ENCODE results near the gene MRTFA.

MRTFA gene

DNA sequence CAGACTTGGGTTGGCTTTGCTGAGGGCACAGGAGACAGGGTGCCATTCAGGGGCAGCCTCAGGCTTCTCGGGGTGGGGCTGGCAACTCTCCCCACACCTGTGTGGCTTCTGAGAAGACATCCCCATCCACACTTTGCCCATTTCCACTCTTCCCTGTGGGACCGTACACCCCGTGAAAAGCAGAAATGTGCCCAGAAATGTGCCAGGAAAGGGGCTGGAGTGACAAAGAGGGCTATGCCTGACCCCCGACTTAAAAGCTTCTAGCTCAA is 215.5 kb downstream of the MRTFA start:
- no peak for DNase-seq

DNA sequence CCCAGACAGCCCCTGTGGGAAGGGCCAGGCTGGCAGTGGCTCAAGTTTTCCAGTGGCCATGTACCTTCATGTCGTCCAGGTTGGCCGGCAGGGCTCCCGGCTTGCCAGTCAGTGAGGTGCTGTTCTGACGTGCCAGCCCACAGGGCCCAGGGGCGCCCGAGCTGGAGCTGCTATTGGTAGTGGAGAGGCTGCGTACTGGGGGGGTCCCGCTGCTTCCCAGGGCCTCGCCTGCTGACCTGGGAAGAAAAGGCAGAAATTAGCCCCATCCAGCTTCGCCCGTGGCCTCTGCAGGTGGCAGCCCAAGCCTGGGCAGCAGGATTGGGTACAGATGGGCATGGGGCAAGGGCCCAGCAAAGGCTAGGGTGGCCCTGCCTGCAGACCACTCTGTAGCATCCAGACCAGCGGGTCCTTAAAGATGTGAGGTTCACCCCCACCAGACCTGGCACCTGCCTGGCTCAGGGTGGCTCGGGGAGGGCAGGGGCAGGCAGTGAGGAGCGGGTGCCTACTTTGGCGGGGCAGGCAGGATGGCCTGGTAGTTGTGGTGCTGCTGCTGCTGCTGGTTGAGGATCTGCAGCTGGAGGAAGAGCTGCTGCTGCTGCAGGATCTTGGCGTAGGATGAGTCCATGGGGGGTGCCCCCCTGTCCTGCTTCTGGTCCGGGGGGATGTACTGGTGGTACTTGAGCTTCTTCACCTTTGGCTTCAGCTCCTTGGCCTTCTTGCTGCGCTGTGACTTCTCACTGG is 216.0 kb downstream of the MRTFA start:
- no peak for DNase-seq

DNA sequence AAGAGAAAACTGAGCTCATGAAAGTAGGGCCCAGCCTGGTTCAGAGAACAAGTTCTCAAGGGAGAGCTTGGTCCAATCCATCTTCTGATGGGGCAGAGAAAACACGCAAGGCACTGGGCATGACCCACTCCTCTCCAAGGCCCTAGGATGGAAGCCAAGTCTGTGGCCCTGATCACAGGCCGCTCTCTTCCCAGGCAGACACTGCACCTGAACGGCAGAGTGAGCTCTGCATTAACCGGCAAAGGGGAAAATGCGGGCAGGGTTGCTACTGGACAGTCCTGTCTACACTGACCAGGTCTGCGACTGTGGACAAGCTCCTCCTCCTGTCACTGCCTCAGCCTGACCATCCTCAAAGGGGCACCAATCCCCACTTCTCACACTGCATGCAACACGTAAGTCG is 216.8 kb downstream of the MRTFA start:
- no peak for DNase-seq

DNA sequence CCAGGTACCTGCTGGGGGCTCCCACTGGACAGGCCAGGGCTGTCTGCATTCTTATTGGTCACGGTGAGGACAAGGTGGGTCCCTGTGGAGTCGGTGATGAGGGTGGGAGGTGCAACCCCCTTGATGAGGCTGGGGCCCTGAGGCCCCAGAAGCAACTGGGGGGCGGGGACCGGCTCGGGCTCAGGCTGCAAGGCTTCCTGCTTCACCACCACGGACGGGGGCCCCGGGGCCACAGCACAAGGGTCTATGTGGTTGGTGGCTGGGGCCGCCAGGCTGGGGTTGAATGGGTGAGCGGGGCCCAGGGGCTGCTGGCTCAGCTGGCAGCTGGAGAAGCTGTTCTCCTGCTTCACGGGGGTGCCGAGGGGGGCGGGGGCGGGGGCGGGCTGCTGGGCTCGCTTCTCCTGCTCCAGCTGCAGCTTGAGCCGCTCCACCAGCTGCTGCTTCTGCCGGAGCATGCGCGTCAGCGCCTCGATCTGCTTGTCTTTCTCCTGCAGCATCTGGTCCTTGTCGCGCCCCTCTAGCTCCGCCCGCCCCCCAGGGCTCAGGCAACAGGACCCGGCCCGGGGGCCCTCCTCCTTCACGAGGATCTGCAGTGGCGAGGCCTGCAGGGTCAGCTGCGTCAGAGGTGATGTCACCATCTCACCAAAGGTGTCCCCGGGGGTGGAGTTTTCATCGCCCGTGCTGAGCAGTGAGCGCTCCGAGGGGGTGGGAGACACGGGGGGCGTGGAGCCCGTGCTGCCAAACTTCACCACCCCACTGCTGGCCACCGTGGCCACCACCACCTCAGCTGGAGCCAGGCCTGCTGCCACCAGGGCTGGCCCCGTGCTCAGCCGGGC is 217.9 kb downstream of the MRTFA start:
- peak; percentile 82 for DNase-seq

DNA sequence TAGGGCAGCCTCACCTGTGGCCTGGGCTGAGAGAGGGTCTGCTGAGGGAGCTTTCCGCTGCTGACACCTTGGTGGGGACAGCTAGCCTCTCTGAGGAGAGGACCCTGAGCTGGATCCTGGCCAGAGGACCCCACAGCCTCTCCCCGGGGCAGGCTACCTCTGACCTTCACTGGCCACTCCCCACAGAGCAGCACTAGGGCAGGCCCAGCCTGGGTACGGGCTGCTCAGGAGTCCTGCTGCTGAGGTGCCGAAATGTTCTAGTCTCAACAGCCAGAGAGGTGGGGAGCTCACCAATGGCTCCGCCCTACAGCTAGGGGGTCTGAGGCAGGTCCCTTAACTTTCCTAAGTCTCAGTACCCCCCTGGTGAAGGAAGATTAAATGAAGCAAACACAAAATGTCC is 218.6 kb downstream of the MRTFA start:
- no peak for DNase-seq

DNA sequence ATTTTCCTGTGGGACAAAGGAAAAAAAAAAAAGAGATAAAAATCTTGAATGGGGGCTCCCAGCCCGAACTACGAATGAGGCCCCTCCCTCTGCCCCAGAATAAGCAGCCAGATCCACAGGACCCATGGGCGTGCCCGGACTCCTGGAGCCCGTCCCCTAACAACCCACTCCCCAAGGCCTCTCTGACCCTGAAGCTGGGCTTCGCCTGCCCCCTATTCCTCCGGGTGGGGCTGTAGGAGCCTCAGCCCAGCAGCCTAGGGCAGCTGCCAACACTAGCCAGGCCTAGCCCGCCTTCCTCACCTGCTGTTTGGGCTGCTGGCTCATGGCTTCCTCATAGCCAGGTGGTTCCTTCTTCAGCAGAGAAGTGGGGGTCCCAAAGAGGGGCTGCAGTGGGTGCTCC is 219.5 kb downstream of the MRTFA start:
- DNase-seq = no peak

DNA sequence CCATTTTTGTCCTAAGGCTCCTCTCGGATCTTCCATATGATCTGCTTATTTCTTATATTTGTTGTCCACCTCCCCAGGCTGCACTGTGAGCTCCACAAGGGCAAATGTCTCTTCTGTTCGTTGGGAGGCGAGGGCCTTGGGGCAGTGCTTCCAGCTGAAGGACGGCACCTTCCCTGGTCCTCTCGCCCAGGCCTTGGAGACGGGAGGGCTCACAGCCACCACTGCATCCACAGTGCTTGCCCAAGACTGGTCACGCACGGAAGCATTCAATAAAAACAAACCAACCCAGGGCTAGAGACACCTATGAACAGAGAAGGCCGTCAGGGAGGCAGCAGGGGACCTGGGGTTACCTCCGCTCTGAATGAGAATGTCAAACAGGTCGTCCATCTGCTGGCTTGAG is 219.9 kb downstream of the MRTFA start:
- no peak for DNase-seq

DNA sequence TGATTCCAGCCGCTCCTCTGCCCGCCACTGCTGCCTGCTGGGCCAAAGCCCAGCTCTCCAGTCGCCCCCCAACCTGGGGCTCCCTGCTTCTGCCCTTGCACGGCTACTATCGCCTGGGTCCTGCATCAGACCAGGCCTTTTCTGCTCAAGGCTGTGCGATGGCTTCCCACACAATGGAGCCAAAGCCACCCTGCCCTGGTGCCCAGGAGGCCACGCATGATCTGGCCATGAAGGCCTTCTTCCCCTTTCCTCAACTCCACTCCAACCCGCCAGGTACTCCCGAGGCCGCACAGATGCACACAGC is 220.3 kb downstream of the MRTFA start:
- no peak for DNase-seq

DNA sequence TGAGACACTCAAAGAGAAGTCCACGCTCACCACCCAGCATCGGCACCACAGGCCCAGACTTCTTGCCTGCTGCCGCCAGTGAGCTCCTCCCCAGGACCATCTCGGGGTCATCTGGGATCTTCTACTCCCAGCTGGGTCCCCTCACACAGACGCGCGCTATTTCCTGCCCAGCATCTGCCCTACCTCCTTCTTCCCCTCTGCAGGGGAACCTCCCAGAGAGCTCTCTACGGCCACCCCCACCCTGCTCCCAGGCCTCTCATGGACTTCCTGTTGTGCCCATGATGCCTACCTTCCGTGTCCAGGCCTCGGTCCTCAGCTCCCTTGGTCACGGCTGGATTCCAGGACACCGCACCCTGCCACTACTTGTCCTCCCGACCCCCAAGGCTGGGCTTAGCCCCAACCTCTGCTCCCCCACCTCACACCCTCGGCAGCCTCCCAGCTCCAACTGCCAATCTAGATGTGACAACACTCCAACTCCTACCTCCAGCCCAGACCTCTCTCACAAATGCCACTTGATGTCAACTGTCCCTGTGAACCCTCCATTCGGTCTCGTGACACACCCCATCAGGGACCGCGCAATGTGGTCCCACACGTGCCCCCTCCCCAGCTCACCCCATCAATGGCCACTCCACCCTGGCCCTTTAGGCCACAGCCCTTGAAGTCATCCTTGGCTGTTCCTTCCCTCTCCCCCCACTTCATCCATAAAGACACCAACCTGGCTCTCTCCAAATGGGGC is 220.8 kb downstream of the MRTFA start:
- DNase-seq = no peak

DNA sequence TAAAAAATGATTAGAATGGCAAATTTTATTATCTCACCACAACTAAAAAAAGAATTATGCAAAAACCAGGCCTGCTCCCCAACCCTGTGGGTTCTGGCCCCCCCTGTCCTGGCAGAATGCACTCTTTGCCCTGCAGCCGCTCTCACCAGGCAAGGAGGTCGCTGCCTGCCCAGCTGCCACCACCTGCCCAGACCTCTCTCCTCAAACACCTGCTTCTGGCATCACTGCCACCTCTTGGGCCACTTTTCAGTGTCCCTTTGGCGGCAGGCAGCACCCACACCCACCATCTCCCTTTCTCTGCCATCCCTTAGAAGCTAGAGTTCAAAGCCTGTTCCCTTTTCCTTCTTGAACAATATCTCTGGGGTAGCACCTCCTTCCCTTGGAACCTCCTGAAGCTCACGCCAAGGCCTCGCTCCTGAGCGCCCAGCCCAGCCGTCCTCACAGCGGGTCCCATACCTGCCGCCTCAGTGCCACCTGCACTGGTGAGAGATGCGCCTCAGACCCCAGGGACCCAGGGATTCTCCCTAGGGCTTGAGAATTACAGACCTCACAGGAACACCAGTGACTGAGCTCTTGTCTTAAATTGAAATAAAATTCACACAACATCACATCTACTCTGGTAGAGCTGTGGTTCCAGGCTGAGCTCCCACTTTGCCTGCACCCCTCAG is 221.5 kb downstream of the MRTFA start:
- no peak for DNase-seq

DNA sequence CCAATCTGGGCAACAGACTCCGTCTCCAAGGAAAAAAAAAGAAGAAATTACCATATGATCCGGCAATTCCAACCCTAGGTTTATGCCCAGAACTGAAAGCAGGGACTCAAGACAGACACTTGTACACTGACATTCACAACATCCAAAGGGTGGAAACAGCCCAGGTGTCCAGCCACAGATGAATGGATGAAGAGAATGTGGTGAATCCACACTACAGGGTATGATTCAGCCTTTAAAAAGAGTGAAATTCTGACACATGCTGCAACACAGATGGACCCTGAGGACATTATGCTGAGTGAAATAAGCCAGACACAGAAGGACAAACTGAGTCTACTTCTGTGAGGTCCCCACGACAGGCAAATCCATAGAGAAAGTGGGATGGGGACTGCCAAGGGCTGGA is 222.2 kb downstream of the MRTFA start:
- no peak for DNase-seq

DNA sequence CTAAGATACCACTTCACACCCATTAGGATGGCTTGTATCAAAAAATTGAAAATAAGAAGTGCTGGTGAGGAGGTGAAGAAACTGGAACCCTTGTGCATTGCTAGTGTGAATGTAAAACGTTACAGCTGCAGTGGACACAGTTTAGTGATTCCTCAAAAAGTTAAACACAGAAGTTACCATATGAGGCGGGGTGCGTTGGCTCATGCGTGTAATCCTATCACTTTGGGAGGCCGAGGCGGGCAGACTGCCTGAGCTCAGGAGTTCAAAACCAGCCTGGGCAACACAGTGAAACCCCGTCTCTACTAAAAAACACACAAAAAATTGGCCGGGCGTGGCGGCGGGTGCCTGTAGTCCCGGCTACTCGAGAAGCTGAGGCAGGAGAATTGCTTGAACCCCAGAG is 222.6 kb downstream of the MRTFA start:
- DNase-seq = no peak

DNA sequence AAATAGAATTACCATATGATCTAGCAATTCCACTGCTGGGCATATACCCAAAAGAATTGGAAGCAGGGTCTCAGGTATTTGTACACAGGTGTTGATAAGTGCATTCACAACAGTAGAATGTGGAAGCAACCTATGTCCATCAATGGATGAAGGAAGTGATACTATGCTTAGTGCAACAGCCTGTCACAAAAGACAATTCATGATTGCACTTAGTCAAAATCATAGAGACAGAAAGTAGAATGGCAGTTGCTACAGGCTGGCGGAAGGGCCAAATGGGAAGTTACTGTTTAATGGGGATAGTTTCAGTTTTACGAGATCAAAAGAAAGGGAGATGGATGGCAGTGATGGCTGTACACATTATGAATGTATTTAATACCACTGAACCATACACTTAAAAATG is 224.1 kb downstream of the MRTFA start:
- no peak for DNase-seq

DNA sequence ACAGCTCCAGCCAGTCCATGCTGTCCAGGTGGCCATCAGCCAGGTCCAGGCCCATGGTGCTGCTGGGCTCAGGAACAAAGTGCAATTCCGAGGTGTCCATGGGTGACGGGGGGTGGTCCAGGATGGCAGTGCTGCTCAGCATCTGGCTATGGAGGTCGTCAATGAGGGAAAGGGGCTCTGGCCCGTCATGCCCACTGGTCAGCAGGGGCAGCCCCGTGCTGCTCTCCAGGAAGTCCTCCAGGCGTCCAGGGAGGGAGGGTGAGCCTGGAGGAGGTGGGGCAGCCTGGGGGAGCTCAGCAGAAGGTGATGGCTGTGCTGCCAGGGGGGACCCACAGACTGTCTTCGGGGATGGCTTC is 225.0 kb downstream of the MRTFA start:
- DNase-seq = no peak

DNA sequence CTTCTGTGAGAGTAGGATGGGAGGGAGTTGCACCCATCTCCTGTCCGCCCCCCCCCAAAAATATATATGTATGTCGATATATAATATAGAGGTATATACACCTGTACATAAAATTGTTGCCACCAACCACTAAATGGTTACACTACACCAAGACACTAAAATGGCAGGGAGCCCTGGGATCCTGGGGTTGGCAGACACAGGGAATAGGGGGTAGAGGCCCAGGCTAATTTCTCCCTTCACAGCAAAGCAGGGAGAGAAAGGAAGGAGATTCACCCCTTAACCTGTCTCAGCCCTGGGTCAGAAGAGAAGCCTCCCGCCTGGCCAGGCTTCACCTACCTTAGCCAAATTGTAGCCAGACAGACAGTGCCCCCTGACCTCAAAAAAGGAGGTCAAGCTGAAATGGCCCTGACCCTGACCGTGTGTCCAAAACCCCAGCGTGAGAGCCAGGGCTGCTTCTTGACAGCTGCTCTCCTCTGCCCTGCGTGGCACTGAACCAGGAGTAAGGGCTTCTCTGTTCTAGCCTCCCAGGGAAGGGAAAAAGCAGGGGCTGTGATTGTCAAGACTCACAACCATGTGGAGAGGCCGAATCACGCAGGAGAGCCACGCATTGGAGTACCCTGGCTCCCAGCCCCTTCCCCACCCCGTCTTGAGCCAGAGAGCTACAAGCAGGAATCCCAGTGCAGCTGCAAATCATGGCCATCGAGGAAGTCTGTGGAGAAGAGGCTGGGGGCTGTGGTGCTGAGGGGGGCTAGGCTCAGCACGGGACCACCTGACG is 225.6 kb downstream of the MRTFA start:
- no peak for DNase-seq

DNA sequence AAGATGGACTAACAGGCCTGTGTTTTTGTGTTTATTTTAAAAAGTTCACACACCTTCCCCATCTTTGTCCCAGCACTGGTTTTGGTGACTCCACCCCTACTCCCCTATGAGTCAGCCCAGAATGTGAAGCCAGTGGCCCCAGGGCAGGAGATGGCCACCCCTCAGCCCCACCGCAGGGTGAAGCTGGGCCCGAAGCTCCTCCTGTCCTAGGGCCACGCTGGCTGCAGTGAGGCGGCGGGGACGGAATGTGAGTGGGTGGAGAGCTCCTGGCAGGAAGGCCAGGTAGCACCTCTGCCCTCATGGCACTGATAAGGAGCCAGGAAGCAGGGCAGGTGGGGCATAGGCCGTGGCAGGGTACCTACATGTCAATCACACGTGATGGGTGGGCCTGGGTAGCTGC is 226.2 kb downstream of the MRTFA start:
- no peak for DNase-seq

DNA sequence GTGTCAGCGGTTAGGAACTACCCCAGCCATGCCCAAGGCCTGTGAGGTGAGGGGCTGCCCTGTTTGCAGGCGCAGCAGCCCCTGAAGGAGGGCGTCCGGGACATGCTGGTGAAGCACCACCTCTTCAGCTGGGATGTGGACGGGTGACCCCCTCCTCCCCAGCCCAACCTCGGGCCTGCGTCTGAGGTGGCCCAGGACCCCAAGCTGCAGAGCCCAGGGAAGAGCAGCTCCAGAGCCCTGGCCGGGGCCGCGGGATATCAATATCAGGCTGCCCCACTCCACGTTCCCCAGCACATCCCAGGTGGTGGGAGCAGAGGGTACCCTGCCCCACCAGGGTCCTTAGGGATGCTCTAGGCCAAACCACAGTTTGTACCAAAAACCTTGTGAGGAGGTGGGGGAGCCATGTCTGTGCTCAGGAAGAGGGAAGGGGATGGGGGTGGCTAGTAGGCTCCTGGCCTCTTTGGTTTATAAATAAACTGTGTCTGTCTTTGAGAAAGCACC is 226.9 kb downstream of the MRTFA start:
- no peak for DNase-seq

DNA sequence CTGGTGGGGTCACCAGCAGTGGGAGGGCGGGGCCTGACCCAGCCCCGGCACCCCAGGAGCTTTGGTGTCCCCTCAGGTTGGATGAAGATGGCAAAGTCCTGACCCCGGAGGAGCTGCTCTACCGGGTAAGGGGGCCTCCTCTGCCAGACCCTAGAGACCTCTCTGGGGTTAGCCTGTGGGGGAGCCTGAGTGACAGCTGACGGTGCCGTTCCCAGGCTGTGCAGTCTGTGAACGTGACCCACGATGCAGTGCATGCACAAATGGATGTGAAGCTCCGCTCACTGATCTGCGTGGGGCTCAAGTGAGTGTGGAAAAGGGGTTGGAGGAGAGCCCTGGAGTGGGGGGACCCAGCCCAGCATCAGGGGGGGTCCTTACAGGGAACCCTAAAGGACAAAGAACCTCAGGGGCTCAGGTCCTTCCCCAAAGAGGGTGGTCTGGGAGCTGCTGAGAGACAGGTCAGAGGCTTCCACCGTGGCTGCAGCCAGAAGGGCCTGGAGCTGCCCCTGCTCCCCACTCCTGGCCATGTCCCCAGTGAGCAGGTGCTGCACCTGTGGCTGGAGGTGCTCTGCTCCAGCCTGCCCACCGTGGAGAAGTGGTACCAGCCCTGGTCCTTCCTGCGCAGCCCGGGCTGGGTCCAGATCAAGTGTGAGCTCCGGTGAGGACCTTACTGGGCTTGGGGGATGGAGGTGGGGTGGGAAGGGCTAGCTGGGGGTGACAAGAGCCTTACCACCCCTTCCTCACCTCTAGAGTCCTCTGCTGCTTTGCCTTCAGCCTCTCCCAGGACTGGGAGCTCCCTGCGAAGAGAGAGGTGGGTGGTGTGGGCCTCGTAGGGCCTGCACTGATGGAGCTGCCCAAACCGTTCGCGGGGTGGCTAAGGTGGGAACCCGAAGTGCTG is 227.6 kb downstream of the MRTFA start:
- no peak for DNase-seq

DNA sequence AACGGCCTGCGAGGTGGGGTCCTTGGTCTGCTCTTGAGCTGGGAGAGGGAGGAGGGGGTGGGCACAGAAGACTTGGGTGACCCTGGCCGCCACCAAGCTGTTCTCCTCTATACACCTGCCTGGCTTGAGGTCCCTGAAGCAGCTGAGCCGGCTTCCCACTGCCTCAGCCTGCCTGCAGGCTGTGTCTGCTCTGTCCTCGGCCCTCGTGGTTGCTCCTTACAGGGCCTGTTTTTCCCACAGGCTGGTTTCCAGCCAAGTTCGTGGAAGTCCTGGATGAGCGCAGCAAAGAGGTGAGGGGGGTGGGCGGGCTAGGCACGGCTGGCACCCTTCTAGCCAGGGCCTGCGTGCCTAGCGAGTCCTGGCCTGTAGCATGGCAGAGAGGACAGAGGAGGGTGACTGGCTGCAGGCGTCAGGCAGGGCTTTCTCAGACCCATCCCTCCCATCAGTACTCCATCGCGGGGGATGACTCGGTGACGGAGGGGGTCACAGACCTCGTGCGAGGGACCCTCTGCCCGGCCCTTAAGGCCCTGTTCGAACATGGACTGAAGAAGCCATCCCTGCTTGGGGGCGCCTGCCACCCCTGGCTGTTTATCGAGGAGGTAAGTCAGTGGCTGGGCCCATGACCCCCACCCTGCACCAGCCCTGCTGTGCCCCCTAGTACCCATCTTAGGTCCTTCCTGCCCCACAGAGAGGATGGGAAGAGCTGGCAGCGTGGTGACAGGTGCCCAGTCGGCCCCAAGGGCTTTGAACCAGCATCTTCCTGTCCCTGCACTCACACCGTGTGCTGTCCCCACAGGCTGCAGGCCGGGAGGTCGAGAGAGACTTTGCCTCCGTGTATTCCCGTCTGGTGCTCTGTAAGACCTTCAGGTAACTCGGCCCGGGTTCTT is 228.4 kb downstream of the MRTFA start:
- DNase-seq = no peak

DNA sequence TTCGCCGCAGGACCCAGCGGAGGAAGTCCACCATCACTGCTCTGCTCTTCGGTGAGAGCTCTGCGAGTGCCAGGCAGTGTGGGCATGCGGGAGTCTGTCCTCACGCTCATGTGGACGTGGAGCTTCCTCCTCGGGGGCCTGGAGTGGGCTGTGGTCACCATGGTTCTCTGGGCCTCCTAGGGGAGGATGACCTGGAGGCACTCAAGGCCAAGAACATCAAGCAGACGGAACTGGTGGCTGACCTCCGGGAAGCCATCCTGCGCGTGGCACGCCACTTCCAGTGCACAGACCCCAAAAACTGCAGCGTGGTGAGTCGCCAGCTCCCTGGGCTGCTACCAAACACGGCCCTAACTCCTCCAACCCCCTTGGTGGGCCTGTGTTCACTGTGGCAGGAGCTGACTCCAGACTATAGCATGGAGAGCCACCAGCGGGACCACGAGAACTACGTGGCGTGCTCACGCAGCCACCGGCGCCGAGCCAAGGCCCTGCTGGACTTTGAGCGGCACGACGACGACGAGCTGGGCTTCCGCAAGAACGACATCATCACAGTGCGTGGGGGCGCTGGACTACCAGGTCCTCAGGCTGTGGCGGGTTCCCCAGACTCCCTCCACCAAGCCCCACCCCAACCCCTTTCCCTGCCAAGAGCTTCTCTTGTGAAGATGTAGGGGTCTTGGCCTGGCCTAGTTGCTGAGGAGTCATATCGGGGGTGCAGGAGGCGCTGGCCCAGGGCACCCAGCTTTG is 229.3 kb downstream of the MRTFA start:
- no peak for DNase-seq
